BE2C (cell line): ENCODE data around the gene SLC22A2.

ENCODE experiments used
- DNase-seq: peaks from one replicate; pipeline ENCODE4 v3.0.0-alpha.2; 2020
- H3K27me3 ChIP-seq: fragments of 250-450 bp; sonication (Bioruptor Pico); 2 replicates; pipeline ENCODE4 v1.5.1; 2020; ENCODE audit warnings: mild to moderate bottlenecking
- H3K36me3 ChIP-seq: fragments of 250-450 bp; sonication (Bioruptor Pico); 2 replicates; pipeline ENCODE4 v1.5.1; 2020; ENCODE audit warnings: mild to moderate bottlenecking
- H3K4me1 ChIP-seq: fragments of 250-450 bp; sonication (Bioruptor Pico); 2 replicates; pipeline ENCODE4 v1.5.1; 2020
- H3K4me3 ChIP-seq: 2 replicates; pipeline ENCODE4 v1.5.1; 2011; ENCODE audit warnings: low read depth, low read length
- H3K9me3 ChIP-seq: fragments of 250-450 bp; sonication (Bioruptor Pico); 2 replicates; pipeline ENCODE4 v1.5.1; 2020
- TF ChIP-seq, protein P1 (sequence below): IDR thresholded peaks from 2 replicates; pipeline ENCODE4 v1.5.1; 2012; ENCODE audit warnings: mild to moderate bottlenecking, low read depth, low read length

The SLC22A2 gene

DNA sequence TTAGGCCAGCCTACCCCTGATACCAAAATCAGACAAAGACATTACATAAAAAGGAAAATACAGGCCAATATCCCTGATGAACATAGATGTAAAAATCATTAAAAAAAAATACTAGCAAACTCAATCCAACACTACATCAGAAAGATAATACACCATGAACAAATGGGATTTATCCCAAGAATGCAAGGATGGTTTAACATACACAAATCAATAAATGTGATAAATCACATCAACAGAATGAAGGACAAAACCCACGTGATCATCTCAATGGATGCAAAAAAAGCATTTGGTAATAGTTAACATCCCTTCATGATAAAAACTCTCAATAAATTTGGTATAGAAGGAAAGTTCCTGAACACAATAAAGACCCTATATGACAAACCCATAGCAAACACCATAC, 63.8 kb downstream of the SLC22A2 start:
- Histone ChIP-seq H3K9me3 (no peaks in the 10 kb centered on the region), H3K4me1 (no peaks in the 10 kb centered on the region), H3K4me3 (no peak overlapping the region), H3K36me3 (no peaks in the 10 kb centered on the region), H3K27me3 (no peaks in the 10 kb centered on the region)
- DNase-seq, result no peak
- TF ChIP-seq, protein P1, sequence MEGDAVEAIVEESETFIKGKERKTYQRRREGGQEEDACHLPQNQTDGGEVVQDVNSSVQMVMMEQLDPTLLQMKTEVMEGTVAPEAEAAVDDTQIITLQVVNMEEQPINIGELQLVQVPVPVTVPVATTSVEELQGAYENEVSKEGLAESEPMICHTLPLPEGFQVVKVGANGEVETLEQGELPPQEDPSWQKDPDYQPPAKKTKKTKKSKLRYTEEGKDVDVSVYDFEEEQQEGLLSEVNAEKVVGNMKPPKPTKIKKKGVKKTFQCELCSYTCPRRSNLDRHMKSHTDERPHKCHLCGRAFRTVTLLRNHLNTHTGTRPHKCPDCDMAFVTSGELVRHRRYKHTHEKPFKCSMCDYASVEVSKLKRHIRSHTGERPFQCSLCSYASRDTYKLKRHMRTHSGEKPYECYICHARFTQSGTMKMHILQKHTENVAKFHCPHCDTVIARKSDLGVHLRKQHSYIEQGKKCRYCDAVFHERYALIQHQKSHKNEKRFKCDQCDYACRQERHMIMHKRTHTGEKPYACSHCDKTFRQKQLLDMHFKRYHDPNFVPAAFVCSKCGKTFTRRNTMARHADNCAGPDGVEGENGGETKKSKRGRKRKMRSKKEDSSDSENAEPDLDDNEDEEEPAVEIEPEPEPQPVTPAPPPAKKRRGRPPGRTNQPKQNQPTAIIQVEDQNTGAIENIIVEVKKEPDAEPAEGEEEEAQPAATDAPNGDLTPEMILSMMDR, result no peak

DNA sequence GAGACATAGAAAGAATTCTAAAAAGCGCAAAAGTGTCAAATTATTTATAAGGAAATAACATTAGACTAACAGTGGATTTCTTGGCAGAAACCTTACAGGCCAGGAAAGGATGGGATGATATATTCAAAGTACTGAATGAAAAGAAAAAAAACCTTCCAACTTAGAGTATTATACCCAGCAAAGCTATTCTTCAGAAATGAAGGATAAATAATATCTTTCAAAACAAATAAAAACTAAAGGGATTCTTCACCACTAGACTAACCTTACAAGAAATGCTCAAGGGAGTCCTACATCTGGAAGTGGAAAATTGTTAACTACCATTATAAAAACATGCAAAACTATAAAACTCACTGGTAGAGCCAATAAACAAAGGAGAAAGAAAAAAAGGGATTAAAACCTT, 65.8 kb downstream of the SLC22A2 start:
- H3K36me3 ChIP-seq, result no peaks in the 10 kb centered on the region
- no peak overlapping the region for H3K4me3 ChIP-seq
- H3K4me1 ChIP-seq, result no peaks in the 10 kb centered on the region
- H3K9me3 ChIP-seq, result no peaks in the 10 kb centered on the region
- DNase-seq, result no peak
- no peaks in the 10 kb centered on the region for H3K27me3 ChIP-seq
- TF ChIP-seq, protein P1, result no peak

DNA sequence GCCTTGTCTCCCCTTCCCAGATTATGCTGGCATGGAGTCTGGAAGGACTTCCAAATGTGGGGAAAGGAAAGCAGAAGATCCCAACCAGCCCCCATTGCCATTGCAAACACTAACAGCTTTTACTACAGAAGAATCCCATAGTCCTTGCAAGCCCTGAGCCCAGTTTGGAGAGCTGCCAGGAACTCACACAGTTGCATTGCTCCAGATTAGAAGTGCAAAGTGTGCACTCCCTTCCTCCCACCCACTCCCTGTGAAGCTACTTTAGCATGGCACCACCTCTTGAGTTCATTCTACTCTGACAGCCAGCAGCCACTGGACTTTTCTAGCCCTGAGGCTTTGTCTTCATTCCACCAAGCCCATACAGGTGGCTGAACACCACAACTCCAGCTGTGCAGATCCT, 67.6 kb downstream of the SLC22A2 start:
- Histone ChIP-seq H3K4me3 (no peak overlapping the region), H3K4me1 (no peaks in the 10 kb centered on the region), H3K9me3 (no peaks in the 10 kb centered on the region), H3K36me3 (no peaks in the 10 kb centered on the region), H3K27me3 (no peaks in the 10 kb centered on the region)
- TF ChIP-seq, protein P1, result no peak
- DNase-seq, result no peak

DNA sequence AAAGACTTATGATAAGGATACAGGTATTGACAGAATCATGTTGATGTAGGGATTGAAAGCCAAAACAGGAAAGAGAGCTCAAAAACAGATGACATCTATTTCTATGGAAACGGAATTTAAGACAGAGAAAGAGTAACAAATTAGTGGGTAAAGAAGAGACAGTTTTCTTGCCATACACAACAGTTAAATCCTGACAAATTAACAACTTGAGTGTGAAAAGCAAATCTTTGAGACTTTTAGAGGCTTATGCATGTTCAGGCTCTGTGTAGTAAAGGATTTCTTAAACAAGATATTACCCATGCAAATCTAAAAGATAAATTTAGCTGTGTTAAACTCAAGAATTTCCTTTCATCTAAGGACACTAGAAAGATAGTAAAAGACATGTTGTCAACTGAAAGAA, 68.5 kb downstream of the SLC22A2 start:
- DNase-seq, result no peak
- Histone ChIP-seq H3K4me1 (no peaks in the 10 kb centered on the region), H3K36me3 (no peaks in the 10 kb centered on the region), H3K4me3 (no peak overlapping the region), H3K27me3 (no peaks in the 10 kb centered on the region), H3K9me3 (no peaks in the 10 kb centered on the region)
- TF ChIP-seq, protein P1, result no peak

DNA sequence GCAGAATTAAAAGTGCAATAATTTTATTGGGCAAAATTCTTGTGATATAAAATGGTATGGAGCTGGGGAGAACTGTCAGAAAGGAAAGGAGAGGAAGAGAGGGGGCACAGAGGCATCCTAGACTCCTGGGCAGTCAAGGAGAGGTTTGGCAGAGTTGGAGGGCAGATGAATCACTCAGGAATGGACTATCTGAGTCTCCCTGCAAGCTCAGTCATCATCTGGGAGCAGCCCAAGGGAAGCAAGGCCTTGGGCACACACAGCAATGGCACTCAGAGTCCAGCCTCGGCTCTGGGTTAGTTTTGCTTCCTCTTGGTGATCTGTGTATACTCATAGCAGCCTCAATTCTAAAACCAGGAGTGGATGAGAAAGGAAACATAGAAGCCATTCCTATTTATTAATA, 69.8 kb downstream of the SLC22A2 start:
- DNase-seq, result no peak
- Histone ChIP-seq H3K27me3 (no peaks in the 10 kb centered on the region), H3K4me1 (no peaks in the 10 kb centered on the region), H3K9me3 (no peaks in the 10 kb centered on the region), H3K36me3 (no peaks in the 10 kb centered on the region), H3K4me3 (no peak overlapping the region)
- TF ChIP-seq, protein P1, result no peak

DNA sequence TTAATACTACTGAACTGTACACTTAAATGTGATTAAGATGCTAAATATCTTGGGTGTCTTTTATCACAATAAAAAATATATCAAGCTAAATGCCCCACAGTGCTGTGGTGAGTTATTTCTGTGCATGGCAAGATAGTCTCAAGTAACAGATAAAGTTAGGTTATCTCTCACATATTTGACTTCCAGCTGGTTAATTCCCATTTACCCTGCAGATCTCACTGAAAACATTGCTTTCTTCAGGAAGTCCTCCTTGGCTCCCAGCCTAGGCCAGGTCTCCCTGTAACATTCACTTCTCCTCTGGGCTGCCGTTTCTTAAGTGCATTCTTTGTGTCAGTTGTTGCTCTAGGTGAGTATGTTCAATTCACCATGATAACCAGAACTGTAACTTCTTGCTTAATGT, 77.9 kb downstream of the SLC22A2 start:
- Histone ChIP-seq H3K4me1 (no peaks in the 10 kb centered on the region), H3K9me3 (no peaks in the 10 kb centered on the region), H3K27me3 (no peaks in the 10 kb centered on the region), H3K36me3 (no peaks in the 10 kb centered on the region), H3K4me3 (no peak overlapping the region)
- DNase-seq, result no peak
- TF ChIP-seq, protein P1, result no peak
